IPS-18a (cell line): ENCODE measurements around the gene CYS1.
A peak's percentile ranks its signal among the peaks of the same experiment; 100 is the strongest.

Source experiments
- H3K27ac ChIP-seq: one replicate; pipeline ENCODE4 v1.5.1; 2013; ENCODE audit warnings: low read length
- H3K27me3 ChIP-seq: one replicate; pipeline ENCODE4 v1.6.1; 2013; ENCODE audit warnings: mild to moderate bottlenecking, low read length; ENCODE audit not compliant: control insufficient read depth, insufficient read depth
- H3K36me3 ChIP-seq: one replicate; pipeline ENCODE4 v1.6.1; 2013; ENCODE audit warnings: low read depth, low read length; ENCODE audit not compliant: control insufficient read depth
- H3K4me1 ChIP-seq: one replicate; pipeline ENCODE4 v1.6.1; 2013; ENCODE audit warnings: low read depth, low read length; ENCODE audit not compliant: control insufficient read depth
- H3K4me3 ChIP-seq: one replicate; pipeline ENCODE4 v1.5.1; 2013; ENCODE audit warnings: low read length
- H3K9ac ChIP-seq: one replicate; pipeline ENCODE4 v1.6.1; 2013; ENCODE audit warnings: mild to moderate bottlenecking, low read length, moderate library complexity
- H3K9me3 ChIP-seq: one replicate; pipeline ENCODE4 v1.6.1; 2013; ENCODE audit warnings: low read depth, low read length; ENCODE audit not compliant: control insufficient read depth

The CYS1 gene

GRCh38 chr2:10091182-10091888 is 11.1 kb upstream of the CYS1 start:
- Histone ChIP-seq H3K4me3 (no peak overlapping the region), H3K27me3 (no peaks in the 10 kb centered on the region), H3K36me3 (no peaks in the 10 kb centered on the region), H3K4me1 (peaks cover 3% of the 10 kb centered on the region), H3K9ac (no peak overlapping the region), H3K9me3 (no peaks in the 10 kb centered on the region), H3K27ac (no peak overlapping the region)

DNA sequence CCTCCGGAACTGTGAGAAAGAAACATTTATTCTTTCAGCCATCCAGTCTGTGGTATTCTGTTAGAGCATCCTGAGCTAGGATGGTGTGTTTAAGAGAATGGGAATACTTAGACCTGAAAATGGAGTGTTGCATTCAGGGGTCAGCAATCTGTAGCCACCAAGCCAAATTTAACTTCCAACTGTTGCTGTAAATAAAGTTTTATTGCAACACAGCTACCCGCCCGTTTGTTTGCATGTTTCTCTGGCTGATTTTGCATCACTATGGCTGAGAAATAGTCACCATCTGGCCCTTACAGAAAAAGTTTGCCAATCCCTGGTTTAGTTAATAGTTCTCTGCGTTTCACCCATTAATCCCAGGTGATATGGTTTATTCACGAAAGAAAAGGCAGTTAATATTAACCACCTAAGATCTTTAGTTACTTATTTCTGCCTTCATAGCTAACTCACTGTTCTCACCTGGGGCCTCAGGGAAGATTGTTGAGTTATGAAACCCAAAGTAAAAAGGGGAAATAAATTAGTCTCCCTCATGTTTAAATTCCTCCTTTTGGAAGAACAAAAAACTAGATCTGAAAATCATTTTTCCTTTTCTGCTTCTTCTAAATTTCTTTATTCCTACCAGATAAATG is 9.5 kb upstream of the CYS1 start:
- Histone ChIP-seq H3K4me1 (no peaks in the 10 kb centered on the region), H3K9ac (no peak overlapping the region), H3K27ac (no peak overlapping the region), H3K36me3 (no peaks in the 10 kb centered on the region), H3K4me3 (no peak overlapping the region), H3K27me3 (no peaks in the 10 kb centered on the region), H3K9me3 (no peaks in the 10 kb centered on the region)

DNA sequence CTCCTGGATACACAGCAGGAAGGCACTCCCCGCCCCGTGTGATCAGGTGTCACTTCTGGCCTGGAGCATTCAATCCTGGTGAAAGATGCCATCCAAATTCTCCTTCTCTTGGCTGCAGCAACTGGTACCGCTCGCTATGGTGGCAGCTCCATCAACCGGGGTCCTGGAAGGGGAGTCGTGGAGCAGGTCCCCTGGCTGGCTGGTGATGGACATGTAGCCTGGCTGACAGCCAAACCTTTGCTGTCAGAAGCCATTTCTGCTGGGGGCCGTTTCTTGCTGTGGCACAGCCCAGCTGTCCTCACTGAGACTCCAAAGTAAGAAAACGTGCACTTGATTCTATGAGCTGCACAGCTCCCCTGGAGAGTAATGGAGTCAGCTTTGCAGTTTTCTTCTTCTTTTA is 7.1 kb upstream of the CYS1 start:
- H3K27me3 ChIP-seq = peaks cover 11% of the 10 kb centered on the region
- H3K4me1 ChIP-seq = no peaks in the 10 kb centered on the region
- no peaks in the 10 kb centered on the region for H3K9me3 ChIP-seq
- no peaks in the 10 kb centered on the region for H3K36me3 ChIP-seq
- no peak overlapping the region for H3K27ac ChIP-seq
- no peak overlapping the region for H3K9ac ChIP-seq
- no peak overlapping the region for H3K4me3 ChIP-seq

DNA sequence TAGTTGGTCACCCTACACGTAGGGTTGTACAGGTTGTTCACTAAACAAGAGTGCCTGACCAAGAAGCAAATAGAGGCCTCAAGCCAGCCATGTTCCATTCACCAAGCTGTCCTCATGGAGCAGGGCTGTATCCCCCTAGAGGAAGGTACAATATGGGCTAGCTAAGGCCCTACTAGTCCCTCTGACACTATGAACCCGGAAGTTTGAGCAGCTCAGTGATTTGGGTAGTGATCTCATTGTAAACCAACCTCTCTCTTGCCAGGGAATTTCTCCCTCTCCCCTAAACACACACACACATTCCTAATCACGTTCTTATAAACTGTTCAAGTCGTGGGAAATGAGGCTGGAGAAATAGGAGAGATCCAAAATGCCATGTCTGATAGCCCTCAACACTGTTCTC is 6.7 kb upstream of the CYS1 start:
- Histone ChIP-seq H3K4me3 (no peak overlapping the region), H3K27ac (no peak overlapping the region), H3K4me1 (no peaks in the 10 kb centered on the region), H3K36me3 (no peaks in the 10 kb centered on the region), H3K9ac (no peak overlapping the region), H3K9me3 (no peaks in the 10 kb centered on the region), H3K27me3 (peaks cover 15% of the 10 kb centered on the region)

GRCh38 chr2:10085668-10086059 is 5.5 kb upstream of the CYS1 start:
- Histone ChIP-seq H3K4me1 (peaks cover 6% of the 10 kb centered on the region), H3K27me3 (peaks cover 28% of the 10 kb centered on the region)

GRCh38 chr2:10085043-10085667 is 4.9 kb upstream of the CYS1 start:
- no peaks in the 10 kb centered on the region for H3K9me3 ChIP-seq
- H3K4me1 ChIP-seq = peaks cover 6% of the 10 kb centered on the region
- H3K4me3 ChIP-seq = no peak overlapping the region
- H3K36me3 ChIP-seq = no peaks in the 10 kb centered on the region
- H3K9ac ChIP-seq = no peak overlapping the region
- H3K27ac ChIP-seq = no peak overlapping the region
- H3K27me3 ChIP-seq = peaks cover 32% of the 10 kb centered on the region

More at GRCh38 chr2:10085668-10086059, 5.5 kb upstream of the CYS1 start:
- Histone ChIP-seq H3K36me3 (no peaks in the 10 kb centered on the region), H3K9me3 (no peaks in the 10 kb centered on the region), H3K9ac (no peak overlapping the region), H3K27ac (no peak overlapping the region), H3K4me3 (no peak overlapping the region)

DNA sequence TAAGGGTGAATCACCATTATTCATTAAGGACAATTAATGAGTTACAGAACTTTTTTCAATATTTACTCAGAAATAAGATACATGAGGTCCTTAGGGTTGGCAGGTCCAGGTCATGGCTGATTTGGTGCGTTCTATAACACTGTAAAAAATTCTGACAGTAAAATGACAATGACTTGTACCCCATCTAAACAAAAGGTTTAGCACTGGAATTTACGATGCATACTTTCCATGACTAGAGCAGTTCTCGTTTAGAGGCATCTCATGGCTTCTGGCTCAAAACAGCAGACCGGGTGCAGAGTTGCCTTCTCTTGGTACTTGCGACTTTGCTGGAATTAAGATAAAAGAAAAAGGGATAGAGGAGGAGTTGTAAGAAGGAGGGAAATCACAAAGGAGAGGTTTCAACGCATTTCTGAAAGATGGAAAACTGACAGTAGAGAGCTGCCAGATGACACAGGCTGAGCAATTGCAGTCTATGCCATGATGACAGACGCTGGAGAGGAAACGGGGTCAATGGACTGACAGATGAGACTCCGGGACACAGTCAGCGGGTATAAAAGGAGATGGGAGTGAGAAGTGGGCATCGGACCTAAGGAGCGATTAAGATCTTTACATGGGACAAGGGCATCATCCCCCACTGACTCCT is 4.1 kb upstream of the CYS1 start:
- no peaks in the 10 kb centered on the region for H3K36me3 ChIP-seq
- no peaks in the 10 kb centered on the region for H3K9me3 ChIP-seq
- no peak overlapping the region for H3K27ac ChIP-seq
- H3K27me3 ChIP-seq = peaks cover 36% of the 10 kb centered on the region
- H3K9ac ChIP-seq = no peak overlapping the region
- no peak overlapping the region for H3K4me3 ChIP-seq
- H3K4me1 ChIP-seq = peaks cover 6% of the 10 kb centered on the region

DNA sequence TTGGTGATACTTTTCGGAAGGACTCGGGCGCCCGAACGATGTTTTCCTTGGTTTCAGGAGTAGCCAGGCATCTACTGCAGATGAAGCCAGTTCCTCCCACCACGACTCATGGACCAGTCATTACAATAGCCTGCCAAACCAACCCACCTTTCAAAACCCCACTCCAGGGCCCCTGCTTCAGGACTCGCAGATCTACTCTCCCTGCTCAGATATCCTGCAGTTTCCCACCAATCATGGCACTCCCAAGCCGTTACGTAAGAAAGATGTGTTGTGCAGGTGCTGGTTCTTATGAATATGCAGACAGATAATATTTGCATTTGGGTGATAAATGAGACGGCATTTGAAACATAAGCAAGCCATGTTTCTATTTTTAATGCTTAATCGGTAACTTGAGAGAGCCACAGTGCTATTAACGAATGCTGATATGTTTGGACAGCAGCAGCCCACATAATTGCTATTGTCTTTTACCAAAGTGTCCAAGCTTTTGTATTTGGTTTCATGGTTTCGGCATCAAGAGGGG is 3.5 kb upstream of the CYS1 start:
- Histone ChIP-seq H3K27me3 (peaks cover 42% of the 10 kb centered on the region), H3K9me3 (no peaks in the 10 kb centered on the region), H3K4me1 (peaks cover 12% of the 10 kb centered on the region), H3K9ac (no peak overlapping the region), H3K4me3 (no peak overlapping the region), H3K27ac (no peak overlapping the region), H3K36me3 (no peaks in the 10 kb centered on the region)

GRCh38 chr2:10083046-10083445 is 2.8 kb upstream of the CYS1 start:
- Histone ChIP-seq H3K27me3 (peaks cover 49% of the 10 kb centered on the region), H3K9ac (no peak overlapping the region)

DNA sequence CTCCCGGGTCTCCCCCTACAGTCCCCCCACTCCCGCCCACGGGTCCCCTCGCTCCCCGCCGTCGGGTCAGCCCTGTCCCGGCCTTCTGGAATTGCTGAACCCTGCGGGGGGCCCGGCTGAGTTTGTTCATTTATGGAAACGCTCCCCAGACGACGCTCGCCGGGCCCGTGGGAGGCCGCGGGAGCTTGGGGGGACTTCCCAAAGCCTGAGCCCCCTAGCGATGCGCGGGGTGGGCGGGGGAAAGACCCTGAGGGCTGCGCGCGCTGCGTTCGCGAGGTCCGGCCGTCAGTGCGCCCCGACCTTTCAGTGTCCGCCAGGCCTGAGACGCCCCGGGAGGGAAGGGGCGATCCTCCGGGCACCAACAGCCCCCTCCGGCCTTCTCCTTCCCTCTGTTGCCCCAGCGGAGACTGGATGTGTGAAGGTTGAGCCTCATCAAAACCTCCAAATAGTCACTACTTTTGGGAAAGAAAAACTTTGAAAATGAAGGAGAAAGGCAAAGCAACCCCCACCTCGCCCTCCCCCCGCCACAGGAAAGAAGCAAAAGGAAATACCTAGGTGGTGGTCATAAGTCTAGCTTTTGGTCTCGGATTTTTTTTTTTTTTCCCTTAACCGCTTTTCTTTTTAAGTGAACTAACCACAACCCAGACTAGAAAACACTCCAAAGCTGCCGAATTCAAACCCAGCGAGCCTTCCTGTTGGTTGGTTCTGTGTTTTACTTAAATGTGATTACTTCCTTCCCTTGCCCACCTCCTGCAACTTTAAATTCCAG is 509 bp upstream of the CYS1 start:
- Histone ChIP-seq H3K36me3 (no peaks in the 10 kb centered on the region), H3K4me1 (peaks cover 12% of the 10 kb centered on the region), H3K9me3 (no peaks in the 10 kb centered on the region), H3K27me3 (peaks cover 69% of the 10 kb centered on the region), H3K9ac (no peak overlapping the region), H3K27ac (no peak overlapping the region), H3K4me3 (peak overlapping the region; percentile 39)

More at GRCh38 chr2:10083046-10083445, 2.8 kb upstream of the CYS1 start:
- Histone ChIP-seq H3K36me3 (no peaks in the 10 kb centered on the region), H3K4me3 (no peak overlapping the region), H3K27ac (no peak overlapping the region), H3K9me3 (no peaks in the 10 kb centered on the region), H3K4me1 (peaks cover 12% of the 10 kb centered on the region)
